HT-29 (cell line): ENCODE results near the gene KIRREL2. TPM values are rescaled to one million over a fixed set of nuclear protein-coding genes. Genes with fewer than 3 reads are reported as not detected.
"Not testable (repeated sequence)": the region's sequence is repeated elsewhere in the genome, so short reads cannot be mapped to it uniquely, and the experiment has no call there.

Experiments used
- DNase-seq: peaks from one replicate; pipeline ENCODE4 v3.0.0-alpha.2; 2015; ENCODE audit warnings: low spot score
- total RNA-seq: library from RNA; depleted of rRNA; stranded (reverse); fragments of >200 nt; shearing (Covaris generic); gene quantifications from 2 replicates; pipeline ENCODE4 v1.2.3, GENCODE V29; 2014

KIRREL2 gene
- total RNA-seq, 1 experiment from 2014 or later = not detected

DNA sequence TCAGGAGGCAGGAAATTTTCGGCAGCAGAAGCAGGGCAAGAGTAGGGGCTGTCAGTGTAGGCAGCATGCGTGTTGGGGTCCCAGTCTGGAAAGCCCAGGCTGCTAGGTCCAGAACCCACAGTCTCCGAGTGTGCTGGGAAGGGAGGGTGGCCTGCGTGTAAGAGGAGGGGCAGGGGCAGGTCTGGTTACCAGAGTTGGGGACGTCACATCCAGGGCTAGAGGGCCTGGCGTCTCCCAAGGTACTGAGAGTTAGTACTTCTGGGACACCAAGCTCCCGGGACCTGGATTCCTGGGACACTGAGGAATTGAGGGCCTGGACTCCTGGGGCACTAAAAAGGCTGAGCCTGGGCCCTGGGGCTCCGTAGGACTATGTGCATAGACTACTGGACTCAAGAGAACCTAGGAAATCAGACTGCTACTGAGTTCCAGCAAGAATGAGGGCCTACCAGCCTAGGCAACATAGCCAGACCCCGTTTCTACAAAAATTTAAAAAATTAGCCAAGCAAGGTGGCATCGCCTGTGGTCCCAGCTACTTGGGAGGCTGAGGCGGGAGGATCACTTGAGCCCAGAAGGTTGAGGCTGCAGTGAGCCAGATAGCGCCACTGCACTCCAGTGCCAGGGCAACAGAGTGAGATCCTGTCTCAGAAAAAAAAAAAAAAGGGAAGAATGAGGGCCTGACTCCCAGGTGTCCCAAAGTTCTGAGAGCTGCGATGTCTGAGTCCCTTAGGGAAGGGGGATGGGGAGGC is 41.2 kb downstream of the KIRREL2 start:
- DNase-seq = no peak

DNA sequence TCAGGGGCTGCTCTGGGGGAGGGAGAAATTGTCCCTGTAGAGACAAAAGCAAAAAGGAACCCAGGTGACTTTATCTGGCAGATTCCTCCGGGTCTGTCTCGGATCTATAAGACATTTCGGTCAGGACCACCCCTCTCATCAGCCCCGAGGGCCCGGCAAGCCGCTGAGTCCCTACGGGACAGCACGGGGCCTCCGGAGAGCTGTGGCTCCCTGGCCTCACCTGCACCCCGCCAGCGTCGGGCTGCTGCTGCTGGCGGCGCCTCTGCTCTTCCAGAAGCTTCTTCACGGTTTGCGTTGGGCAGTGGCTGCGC is 41.7 kb downstream of the KIRREL2 start:
- DNase-seq = no peak

DNA sequence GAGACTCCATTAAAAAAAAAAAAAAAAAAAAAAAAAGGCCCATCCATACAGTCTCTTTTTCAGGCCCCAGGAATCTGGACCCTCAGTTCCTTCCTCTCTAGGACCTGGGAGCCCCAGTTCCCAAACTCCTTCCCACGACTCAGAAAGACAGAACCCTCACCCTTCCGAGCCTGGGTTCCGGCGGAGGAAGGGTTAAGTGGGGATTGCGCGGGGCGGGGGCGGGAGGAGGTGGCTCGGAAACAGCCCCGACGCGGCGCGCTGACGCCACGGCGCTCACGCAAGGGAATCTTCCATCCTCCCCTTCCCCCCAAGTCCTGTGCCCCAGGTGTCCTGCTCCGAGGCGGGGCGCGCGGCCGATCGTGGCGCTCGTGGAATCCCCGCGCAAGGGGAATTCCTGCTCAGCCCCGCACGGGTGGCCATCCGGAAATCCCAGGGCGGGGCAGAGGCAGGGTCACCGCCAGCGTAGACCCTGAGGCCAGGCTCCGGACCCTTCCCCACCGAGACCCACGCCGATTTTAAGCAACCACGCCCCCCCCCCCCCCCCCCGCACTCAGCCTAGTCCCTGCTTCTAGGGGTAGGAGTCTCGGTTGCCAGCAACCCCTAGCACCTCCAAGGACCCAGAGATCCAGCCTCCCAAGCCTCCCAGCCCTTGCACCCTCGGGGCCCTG is 43.0 kb downstream of the KIRREL2 start:
- DNase-seq = peak; percentile 94

DNA sequence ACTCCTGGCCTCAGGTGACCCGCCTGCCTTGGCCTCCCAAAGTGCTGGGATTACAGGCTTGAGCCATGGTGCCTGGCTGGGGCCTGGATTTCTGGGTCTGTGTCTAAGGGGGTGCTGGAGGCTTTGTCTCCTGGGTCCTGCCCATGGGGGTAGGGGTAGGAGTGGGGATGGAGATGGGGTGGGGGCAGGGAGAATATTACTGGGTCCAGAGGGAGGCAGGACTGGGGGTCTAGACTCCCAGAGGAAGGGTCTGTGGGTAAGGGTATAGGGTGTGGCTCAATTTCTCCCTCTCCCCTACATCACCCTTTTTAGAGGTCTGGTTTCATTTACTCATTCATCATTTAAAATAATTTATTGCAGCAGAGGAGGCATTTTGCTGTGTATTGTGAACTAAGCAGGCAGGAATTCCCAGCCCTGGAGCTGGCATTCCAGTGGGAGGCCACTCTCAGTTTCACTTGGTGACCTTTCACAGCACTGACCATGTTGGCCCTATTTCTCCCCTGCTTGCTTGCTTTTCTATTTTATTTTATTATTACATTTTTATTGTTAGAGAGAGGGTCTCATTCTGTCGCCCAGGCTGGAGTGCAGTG is 44.4 kb downstream of the KIRREL2 start:
- no peak for DNase-seq

DNA sequence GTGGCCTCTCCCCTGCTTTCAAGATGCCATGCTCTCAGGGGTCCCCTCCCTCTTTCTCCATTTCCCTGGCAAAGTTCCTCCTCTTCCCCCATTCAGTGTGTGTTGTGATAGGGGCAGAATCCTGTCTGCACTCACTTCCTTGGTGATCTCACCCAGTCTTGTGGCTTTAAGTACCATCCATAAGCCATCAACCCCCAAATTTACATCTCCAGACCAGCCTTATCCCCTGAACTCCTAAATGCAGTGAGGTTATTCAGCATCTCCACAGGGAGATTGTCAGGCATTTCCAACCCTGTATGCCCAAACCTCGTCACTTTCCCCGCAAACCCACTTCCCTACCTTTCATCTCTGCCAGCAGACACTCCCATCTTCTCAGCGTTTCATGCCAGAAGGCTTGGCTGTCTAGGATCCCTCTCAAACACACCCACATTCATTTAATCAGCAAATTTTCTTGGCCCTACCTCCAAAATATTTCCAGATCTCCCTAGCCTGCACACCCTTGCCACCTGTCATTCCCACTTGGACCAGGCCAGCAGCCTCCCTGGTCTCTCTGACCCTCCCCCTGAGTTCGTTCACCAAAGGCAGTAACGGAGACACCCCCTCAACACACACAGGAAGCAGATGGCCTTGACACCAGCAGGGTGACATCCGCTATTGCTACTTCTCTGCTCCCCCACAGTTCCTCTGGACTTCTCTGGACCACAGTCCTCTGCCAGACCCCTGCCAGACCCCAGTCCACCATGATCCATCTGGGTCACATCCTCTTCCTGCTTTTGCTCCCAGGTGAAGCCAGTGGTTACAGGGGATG is 45.3 kb downstream of the KIRREL2 start, which contains the start of gene HCST:
TSS of gene HCST (plus strand) at position 676 of the 808 bp plus-strand sequence. CDS start at position 741, 65 bp downstream.
- DNase-seq = no peak

DNA sequence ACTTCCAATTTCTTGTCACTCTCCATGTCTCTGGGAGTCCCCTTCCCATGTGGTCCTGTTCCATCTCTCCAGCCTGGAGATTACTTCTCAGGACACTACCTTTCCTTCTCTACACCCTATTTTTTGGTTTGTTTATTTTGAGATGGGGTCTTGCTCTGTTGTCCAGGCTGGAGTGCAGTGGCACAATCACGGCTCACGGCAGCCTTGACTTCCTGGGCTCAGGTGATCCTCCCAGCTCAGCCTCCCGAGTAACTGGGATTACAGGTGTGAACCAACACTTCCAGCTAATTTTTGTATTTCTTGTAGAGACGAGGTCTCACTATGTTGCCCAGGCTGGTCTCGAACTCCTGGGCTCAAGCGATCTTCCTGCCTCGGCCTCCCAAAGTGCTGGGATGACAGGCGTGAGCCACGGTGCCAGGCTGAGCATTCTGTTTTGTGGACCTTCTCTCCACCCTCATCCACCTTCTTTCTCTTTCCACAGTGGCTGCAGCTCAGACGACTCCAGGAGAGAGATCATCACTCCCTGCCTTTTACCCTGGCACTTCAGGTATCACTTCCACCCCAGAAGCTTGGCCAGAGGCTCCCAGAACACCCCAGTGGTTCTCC is 46.3 kb downstream of the KIRREL2 start:
- DNase-seq = no peak

DNA sequence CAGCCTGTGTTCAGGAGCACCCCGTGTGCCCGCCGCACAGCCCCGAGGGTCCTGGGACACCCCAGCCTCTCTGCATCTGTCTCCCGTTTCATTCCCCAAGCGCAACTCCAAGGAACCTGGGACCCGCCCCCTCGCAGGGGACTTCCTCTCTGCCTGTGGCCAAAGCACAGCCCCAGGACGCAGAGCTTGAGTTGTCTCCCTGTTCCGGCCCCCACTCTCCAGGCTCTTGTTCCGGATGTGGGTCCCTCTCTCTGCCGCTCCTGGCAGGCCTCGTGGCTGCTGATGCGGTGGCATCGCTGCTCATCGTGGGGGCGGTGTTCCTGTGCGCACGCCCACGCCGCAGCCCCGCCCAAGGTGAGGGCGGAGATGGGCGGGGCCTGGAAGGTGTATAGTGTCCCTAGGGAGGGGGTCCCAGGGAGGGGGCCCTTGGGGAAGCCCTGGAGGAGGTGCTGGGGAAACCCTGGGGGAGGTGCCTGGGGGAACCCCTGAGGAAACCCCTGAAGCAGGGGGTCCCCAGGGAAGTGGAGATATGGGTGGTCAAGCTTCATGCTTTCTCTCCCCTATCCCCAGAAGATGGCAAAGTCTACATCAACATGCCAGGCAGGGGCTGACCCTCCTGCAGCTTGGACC is 47.0 kb downstream of the KIRREL2 start:
- DNase-seq = peak; percentile 48

DNA sequence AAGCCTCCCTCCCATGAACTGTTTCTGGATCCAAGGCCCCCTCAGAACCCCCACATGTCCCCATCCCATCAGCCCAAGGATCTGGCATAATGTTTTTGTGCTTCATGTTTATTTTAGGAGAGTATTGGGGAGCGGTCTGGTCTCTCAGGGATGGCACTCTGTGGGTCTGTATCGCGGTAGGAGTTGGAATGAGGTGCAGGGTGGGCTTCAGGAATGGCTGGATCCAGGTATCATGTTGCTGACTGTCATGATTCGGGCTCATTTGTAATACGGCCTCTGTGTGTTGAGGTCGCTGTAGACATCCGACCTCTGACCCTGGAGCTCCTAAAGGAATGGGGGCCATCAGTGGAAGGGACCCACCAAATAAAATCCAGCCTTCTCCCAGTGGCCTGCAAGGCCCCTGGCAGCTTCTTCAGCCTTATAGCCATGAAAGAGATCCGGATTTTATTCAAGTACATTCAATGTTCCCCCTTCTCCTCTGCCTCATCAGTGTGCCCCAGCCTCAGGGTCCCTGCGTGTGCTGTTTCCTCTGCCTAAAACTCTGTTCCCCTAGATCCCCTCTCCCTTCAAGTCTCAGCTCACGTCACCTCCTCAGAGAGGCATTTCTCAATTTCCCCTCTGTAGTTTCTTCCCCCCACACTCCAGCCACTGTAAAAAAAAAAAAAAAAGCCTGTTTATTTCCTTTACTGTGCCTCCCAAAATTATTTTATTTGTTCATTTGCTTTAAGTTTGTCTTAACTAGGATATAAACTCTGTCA is 47.8 kb downstream of the KIRREL2 start:
- DNase-seq = no peak

DNA sequence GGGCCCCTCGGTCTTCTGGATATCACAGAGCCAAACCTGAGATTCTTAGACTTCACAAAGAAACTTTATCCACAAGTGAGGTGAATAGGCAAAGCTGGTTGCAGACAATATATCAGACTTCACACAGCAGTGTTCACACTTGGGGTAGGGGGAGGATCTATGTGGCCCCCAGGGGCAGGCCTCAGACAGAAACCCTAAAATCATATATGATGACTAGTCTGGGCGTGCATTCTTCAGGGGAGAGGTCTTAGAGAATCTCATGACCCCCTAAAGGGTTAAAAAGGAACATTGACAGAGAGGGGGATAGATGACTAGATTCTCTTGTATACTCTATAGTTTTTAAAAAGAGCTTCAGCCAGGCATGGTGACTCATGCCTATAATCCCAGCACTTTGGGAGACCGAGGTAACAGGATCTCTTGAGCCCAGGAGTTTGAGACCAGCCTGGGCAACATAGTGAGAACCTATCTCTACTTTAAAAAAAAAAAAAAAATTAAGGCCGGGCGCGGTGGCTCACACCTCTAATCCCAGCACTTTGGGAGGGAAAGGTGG is 48.5 kb downstream of the KIRREL2 start:
- no peak for DNase-seq

DNA sequence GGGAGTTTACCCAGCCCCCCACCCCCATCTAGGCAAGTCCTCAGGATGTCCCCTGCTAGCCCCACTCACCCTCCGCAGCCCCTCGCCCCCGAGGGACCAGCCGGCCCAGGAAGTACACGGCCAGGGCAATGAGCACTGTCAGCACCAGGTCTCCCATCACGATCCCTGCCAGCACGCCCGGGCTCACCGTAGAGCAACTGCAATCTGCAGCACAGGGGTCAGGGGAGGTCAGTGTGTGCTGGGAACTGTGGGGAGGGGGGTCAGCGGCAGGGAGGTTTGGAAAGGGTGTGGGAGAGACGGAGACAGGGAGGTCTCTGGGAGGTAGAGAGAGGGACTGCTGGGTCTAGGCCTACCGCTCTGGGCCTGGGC is 50.6 kb downstream of the KIRREL2 start:
- DNase-seq = no peak

DNA sequence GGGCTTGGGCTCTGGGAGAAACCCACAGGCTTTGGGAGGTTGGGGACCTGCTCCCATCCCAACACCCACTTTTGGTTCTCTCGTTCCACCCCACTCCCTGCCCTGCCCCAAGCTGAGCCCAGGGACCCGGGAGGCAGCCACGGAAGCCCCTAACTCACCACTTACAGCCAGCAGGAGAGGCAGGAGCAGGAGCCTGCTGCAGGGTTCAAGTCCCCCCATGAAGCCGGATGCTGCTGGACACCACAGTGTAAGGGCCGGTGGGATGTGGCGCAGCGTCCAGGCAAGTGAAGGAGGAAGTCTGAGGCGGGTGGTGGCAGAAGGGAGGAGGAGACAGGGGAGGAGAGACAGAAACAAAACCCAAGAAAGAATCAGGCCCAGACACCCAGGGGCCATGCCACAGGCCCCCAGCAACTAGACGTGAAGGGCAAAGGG is 51.3 kb downstream of the KIRREL2 start, which contains the start of gene TYROBP:
TSS of gene TYROBP (minus strand) at position 286 of the 432 bp plus-strand sequence. CDS start at position 219, 67 bp downstream.
- no peak for DNase-seq

DNA sequence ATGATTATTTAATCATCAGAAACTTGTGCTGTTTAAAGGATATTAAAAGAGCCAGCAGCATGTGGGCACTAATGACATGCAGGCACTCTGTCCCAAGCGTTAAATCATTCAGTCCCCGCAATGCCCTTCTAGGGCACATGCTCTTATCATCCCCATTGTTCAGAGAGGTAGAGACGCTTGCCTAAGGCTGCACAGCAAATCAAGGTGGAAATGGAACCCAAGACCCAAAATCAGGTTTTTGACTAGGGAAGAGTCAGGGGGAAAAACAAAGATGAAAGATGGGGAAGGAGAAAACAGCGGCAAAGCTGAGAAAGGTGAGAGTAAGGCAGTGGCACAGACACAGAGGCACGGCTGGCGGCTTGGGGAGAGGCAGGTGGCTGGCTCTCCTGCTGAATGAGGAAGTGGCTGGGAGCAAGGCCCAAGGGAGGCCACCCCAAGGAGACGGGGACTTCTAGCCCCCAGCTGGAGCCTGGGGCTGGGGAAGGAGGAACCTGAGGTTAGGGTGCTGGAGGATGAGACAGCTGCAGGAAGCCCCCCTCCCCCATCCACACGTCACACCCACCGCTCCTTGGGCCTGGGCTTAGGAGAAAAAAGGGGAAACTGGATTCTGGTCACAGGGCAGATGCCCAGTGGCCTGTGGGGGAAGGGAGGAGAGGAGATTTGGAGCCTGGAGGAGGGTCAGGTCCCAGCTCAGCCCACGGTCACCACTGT is 52.4 kb downstream of the KIRREL2 start:
- no peak for DNase-seq

DNA sequence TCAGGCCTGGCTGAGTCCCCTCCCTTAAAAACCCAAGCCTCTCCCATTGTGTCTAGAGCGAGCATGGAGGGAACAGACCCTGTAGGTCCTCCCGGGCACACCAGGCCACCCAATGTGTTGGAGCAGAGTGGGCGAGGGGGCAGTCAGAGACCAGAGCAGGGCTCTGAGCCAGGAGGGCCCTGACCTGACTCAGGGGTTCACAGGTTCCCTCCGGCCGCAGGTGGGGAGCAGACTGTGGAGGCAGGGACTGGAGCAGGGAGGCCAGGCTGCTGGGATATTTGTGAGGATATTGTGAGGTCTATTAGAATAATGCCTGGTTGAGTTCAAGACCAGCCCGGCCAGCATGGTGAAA is 52.9 kb downstream of the KIRREL2 start:
- no peak for DNase-seq

DNA sequence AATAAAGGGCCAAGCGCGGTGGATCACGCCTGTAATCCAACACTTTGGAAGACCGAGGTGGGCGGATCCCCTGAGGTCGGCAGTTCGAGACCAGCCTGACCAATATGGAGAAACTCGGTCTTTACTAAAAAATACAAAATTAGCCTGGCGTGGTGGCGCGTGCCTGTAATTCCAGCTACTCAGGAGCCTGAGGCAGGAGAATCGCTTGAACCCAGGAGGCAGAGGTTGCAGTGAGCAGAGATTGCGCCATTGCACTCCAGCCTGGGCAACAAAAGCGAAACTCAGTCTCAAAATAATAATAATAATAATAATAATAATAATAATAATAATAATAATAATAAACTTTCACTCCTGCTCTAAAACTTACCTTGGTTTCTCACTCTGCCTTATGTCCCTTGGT is 53.6 kb downstream of the KIRREL2 start:
- DNase-seq = not testable (repeated sequence)

DNA sequence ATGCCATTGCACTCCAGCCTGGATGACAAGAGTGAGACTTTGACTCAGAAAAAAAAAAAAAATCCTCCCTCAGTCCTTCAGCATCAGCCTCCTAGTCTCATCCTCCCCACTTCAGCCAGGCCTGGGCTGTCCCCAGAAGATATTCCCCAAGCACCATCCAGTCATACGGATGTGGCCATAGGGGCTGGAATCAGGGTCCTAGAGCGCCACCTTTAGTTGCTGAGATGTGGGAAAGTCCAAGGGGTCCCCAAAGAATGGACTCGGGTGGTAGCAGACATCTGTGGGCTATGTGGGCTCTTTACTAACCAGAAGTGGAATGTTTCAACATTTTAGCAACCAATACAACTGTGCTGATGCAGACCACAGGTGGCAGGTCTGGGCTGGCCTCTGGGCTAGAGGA is 54.5 kb downstream of the KIRREL2 start:
- DNase-seq = no peak

DNA sequence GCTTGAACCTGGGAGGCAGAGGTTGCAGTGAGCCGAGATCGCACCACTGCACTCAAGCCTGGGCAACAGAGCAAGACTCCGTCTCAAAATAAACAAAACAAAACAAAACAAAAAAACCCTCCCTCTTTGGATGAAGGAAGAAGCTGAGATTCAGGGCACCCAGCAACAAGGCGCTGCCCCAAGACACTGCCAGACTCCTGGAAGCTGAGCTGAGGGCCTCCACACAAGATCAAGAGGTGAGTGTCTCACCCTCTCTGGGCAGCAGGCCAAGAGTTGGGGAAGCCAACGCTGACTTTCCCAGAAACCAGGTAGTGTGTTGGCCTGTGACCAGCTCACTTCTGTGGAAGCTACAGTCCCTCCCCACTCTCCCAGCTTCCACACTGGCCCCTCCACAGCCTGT is 55.1 kb downstream of the KIRREL2 start:
- peak; percentile 60 for DNase-seq

DNA sequence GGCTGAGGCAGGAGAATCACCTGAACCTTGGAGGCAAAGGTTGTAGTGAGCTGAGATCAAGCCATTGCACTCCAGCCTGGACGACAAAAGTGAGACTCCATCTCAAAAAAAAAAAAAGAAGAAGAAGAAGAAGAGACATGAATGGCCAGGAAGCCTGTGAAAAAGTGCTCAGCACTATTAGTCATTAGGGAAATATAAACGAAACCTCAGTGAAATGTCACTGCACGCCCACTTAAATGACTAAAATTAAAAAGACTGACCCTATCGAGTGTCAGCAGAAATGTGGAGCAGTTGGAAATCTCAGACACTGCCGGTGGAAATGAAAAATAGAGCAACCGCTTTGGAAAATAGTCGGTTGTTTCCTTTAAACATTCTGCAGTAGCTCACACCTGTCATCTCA is 56.9 kb downstream of the KIRREL2 start:
- no peak for DNase-seq

DNA sequence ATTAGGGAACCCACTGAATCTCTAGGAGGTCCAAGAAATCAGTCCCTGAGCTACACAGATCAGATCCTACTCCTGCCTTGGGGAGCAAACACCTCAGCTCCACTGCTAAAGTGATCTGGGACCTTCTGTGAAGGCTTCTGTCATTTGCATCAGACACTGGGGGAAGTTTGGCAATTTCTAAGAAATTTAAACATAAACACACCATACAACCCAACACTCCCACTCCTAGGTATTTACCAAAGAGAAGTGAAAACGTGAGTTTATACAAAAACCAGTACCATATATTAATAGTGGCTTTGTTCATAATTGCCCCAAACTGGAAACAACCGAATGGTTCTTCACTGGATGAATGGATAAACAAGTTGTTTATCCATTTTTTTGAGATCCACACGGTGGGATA is 58.7 kb downstream of the KIRREL2 start:
- no peak for DNase-seq
